ENCODE results near the gene CHST8. TPM values are rescaled to one million over a fixed set of nuclear protein-coding genes. Genes with fewer than 3 reads are reported as not detected.
"Not testable (repeated sequence)": the region's sequence is repeated elsewhere in the genome, so short reads cannot be mapped to it uniquely, and the experiment has no call there.

CHST8 gene
- total and polyA plus RNA-seq, 2 experiments from 2014 or later, result 9.3 to 38.2 TPM

- no peak for TF ChIP-seq ZNF331 (CRISPR knock-in tag; IDR thresholded peaks at IDR 0.05; ENCODE audit: low read depth)
- no peak for TF ChIP-seq POLR2AphosphoS5 (IDR thresholded peaks at IDR 0.05; ENCODE audit: low read depth)
- no peak for TF ChIP-seq CREB1 (CRISPR knock-in tag; IDR thresholded peaks at IDR 0.05; ENCODE audit: low read depth)
- TF ChIP-seq STAT1 (IDR thresholded peaks at IDR 0.05; ENCODE audit: unreplicated experiment), result no peak
These were observed 71.9 kb downstream of the CHST8 start (continued) for GRCh38 chr19:33693678-33694077.

- not testable (repeated sequence) for DNase-seq (ENCODE audit: low spot score); H4K20me1 ChIP-seq (replicated peaks; ENCODE audit: insufficient read depth); H3K4me1 Mint-ChIP-seq; H3K27me3 Mint-ChIP-seq (ENCODE audit: insufficient read depth, low read depth, poor library complexity); H3K9me3 Mint-ChIP-seq; H3K4me3 Mint-ChIP-seq; ATAC-seq; H3K79me2 ChIP-seq (replicated peaks; ENCODE audit: insufficient read depth); H3K27ac ChIP-seq (ENCODE audit: low read depth); H2AFZ ChIP-seq; H3K4me2 ChIP-seq; H3K4me3 ChIP-seq; H3K9me2 ChIP-seq (ENCODE audit: insufficient read depth); H3K4me1 ChIP-seq (ENCODE audit: insufficient read depth); H3K36me3 Mint-ChIP-seq (ENCODE audit: low read depth); H3K27me3 ChIP-seq (ENCODE audit: insufficient read depth); H3F3A ChIP-seq (replicated peaks; ENCODE audit: low read depth); H3K27ac Mint-ChIP-seq; H3K36me3 ChIP-seq (ENCODE audit: insufficient read depth)
These were observed 73.8 kb downstream of the CHST8 start for GRCh38 chr19:33695547-33695946.

DNA sequence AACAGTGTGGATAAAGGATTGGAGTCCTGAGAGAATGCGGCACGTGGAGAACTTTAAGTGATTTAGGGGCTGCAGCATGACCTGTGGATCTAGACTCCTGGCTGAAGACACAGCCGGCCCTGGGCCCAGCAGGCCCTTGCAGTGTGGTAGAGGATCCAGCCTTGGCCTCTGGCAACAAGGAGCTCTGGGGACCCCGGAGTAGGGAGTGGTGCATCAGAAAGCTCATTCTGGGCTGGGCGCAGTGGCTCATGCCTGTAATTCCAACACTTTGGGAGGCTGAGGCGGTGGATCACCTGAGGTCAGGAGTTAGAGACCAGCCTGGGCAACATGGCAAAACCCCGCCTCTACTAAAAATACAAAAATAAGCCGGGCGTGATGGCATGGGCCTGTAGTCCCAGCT lies 76.0 kb downstream of the CHST8 start:
- Histone ChIP-seq H3K27me3 (ENCODE audit: insufficient read depth) (no peaks in the 10 kb centered on the region), H3K4me3 (no peak overlapping the region), H3K4me2 (no peak overlapping the region), H3K4me1 (ENCODE audit: insufficient read depth) (0 out of 2 replicates have a peak, but pooled peaks cover 5% of the 10 kb centered on the region), H3K27ac (ENCODE audit: low read depth) (no peak overlapping the region), H2AFZ (no peak overlapping the region), H4K20me1 (replicated peaks; ENCODE audit: insufficient read depth) (no peaks in the 10 kb centered on the region; the same call in 1 of the 2 replicates), H3F3A (replicated peaks; ENCODE audit: low read depth) (no peaks in the 10 kb centered on the region), H3K9me2 (ENCODE audit: insufficient read depth) (no peaks in the 10 kb centered on the region), H3K36me3 (ENCODE audit: insufficient read depth) (no peaks in the 10 kb centered on the region; the same call in 1 of the 2 replicates), H3K79me2 (replicated peaks; ENCODE audit: insufficient read depth) (no peaks in the 10 kb centered on the region)
- H3K36me3 Mint-ChIP-seq (ENCODE audit: low read depth), result no peaks in the 10 kb centered on the region; the same call in 2 of the 3 replicates
- no peak overlapping the region for H3K27ac Mint-ChIP-seq
- H3K4me1 Mint-ChIP-seq, result peaks cover 22% of the 10 kb centered on the region
- ATAC-seq, result no peak
- no peak overlapping the region for H3K4me3 Mint-ChIP-seq
- H3K9me3 Mint-ChIP-seq, result no peaks in the 10 kb centered on the region
- no peaks in the 10 kb centered on the region for H3K27me3 Mint-ChIP-seq (ENCODE audit: insufficient read depth, low read depth, poor library complexity)
- no peak for DNase-seq (ENCODE audit: low spot score)
- no peak for TF ChIP-seq JUNB (IDR thresholded peaks at IDR 0.05; ENCODE audit: unreplicated experiment)
- no peak for TF ChIP-seq EZH2phosphoT487 (IDR thresholded peaks at IDR 0.05; ENCODE audit: unreplicated experiment)
- TF ChIP-seq, protein P1, sequence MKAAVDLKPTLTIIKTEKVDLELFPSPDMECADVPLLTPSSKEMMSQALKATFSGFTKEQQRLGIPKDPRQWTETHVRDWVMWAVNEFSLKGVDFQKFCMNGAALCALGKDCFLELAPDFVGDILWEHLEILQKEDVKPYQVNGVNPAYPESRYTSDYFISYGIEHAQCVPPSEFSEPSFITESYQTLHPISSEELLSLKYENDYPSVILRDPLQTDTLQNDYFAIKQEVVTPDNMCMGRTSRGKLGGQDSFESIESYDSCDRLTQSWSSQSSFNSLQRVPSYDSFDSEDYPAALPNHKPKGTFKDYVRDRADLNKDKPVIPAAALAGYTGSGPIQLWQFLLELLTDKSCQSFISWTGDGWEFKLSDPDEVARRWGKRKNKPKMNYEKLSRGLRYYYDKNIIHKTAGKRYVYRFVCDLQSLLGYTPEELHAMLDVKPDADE (IDR thresholded peaks at IDR 0.05), result no peak
- TF ChIP-seq, protein P2, sequence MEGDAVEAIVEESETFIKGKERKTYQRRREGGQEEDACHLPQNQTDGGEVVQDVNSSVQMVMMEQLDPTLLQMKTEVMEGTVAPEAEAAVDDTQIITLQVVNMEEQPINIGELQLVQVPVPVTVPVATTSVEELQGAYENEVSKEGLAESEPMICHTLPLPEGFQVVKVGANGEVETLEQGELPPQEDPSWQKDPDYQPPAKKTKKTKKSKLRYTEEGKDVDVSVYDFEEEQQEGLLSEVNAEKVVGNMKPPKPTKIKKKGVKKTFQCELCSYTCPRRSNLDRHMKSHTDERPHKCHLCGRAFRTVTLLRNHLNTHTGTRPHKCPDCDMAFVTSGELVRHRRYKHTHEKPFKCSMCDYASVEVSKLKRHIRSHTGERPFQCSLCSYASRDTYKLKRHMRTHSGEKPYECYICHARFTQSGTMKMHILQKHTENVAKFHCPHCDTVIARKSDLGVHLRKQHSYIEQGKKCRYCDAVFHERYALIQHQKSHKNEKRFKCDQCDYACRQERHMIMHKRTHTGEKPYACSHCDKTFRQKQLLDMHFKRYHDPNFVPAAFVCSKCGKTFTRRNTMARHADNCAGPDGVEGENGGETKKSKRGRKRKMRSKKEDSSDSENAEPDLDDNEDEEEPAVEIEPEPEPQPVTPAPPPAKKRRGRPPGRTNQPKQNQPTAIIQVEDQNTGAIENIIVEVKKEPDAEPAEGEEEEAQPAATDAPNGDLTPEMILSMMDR (conservative IDR thresholded peaks at IDR 0.05; ENCODE audit: low read depth in 2 of 2), result no peak
- TF ChIP-seq ZNF462 (CRISPR knock-in tag; IDR thresholded peaks at IDR 0.05), result no peak
- no peak for TF ChIP-seq NANOG (IDR thresholded peaks at IDR 0.05; ENCODE audit: borderline replicate concordance)
- TF ChIP-seq STAT1 (IDR thresholded peaks at IDR 0.05; ENCODE audit: unreplicated experiment), result no peak

Measured in GM23338 (cell line).